Stimulated activated CD8-positive, alpha-beta memory T cell treated with anti-CD3 and anti-CD28 coated beads, Interleukin-15, amount 100 ng/mL, for 1 hour (primary cell): ENCODE results near the gene HEPACAM.
A peak's percentile ranks its signal among the peaks of the same experiment; 100 is the strongest.

Experiments
- DNase-seq: peaks from one replicate; pipeline ENCODE4 v3.0.0-alpha.2; 2020; ENCODE audit warnings: low read depth

HEPACAM gene

DNA sequence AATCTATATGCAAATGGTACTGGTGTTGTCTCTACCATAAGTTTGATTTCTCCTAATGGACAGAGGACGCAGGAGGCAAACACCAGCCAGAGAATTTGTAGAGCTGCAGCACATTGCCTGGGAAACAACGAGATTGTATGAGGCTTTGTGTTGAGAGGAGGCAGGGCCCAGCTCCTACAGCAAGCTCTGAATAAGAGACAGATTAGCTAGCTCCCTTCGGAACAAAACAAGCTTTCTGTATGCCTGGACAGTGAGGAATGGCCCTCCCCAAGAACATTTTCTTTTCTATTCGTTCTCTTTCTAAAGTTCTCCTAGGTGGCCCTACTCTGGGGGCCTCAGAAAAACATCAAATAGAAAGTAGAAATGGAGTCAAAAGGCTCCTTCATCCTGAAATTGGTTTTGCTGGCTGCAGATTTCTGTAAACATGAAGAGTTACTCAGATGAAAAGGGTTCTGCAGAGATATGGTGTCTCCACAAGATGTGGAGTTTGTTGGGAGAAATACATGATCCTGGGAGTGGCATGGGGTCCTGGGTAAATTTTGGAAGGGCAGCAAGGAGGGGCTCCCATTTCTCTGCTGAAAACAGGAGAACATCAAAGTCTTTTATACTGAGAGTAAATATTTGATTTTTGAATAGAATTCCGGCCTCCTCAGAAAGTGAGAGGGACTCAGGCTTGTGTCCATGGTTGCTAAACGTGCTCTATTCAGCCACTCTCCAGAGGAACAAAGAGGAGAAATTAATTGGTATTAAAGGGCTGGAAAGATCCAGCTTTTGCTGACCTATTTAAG is 6.8 kb upstream of the HEPACAM start:
- DNase-seq, result no peak

DNA sequence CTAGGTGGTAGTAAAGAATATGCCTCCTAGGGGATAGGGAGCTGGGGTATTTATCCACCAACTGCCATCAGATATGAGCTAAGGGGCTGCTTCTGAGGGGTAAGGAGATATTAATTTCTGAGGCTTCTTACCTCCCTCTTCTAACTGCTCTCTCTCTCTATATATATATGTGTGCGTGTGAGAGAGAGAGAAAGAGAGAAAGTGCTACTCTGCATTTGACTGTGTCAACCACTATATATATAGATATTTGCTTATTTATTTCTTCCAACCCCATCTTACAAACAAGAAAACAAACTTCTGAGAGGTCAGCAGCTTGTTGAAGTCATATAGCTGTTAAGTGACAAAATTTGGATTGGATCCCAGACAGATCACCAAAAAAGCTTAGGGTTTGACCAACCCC is 5.9 kb upstream of the HEPACAM start:
- DNase-seq, result no peak

DNA sequence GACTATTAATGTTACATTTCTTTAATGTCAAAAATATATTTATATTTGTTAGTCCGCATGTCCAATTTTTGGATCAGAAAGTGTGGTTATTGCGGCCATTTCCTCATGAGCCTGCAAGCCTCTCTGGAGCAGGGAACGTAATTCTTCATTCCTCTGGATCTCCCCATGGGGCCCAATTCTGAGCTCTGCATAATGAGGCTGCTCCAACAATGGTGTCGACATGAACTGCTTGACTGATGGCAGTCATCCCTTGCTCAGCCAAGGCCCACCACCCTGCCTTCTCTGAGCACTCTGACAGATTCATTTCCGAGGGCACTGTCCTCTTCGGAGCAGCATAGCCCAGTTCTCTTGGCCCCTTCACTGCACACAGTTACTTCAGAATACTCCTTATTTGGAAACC is 3.1 kb upstream of the HEPACAM start:
- no peak for DNase-seq

DNA sequence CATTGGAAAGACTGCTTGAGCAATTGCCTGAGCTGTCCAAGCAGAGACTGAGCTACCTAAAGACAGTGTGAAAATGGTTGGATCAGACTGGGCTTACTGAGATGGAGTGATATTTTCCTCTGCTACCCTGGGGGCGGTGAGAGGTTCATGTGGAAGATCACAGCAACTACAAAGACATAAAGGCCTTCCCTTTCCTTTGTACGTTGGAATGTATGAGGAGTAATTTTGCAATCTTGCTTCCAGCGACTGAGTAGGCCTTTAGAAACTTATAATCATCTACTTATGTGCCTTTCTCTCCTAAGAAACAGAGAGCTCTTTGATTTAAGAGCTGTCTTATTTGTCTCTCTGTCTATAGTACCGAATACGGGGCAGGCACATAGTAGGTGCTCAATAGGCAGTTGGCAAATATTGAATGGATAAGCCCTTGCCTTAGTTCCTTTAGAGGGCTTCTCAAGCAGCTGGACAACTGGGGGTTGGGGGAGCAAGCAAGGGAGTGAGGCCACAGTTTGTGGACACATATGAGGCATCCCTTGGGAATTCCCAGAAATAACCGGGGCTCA is 2.4 kb upstream of the HEPACAM start:
- no peak for DNase-seq

DNA sequence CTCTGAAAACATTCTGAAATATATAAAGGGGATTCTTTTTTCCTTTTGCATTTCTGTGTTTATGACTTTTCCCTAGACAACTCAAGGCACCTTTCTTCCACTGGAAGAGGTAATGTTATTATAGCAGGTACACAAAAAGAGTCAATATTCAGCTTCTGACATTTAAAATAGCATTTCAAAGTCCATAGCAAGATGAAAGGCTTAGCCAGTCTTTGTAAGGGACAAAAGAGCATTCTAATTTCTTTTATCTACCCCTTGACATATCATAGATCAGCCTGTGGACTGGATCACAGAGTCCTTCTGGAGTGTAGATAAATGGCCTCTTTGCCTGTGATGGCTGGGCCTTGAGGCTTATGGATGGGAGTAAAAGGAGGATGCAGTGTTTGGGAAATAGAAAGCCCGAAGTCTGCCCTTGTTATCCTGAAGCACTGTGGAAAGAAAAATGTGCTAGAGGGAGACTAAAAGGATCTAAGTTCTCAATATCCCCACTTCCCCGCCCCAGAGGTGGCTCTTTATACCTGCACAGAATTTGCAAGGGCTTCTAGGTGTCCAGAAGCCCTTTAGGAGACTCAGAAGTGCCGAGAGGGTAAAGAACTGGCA is 1.6 kb upstream of the HEPACAM start:
- no peak for DNase-seq

DNA sequence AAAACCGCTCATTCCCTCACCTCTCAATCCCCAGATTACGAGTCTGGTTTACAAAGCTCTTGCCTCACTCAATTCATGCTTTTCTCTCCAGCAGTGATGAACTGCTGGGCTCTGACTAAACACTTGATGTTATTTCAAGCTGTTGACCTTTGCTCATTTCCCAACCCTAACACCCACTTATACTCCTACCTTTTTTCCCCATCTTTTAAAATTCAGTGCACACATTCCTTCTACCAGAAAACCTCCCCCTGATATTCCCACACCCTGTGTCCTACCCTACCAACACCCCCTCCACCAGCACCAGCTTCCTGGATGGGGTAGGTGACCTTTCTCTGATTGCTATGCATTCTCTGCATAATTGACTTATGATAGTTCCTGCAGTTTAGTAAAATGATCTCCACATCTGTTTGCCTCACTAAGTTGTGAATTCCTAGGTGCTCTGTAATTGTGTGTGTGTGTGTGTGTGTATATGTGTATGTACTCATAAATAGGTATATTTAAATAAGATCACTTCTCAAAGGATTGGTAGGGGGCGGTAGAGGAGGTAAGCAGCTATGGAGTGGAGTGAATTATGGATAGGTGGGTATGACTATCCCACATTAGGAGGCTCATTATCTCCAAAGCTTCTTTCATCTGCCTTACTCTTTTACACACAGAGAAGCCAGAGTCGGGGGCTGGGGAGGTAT is 842 bp downstream of the HEPACAM start:
- DNase-seq, result no peak

DNA sequence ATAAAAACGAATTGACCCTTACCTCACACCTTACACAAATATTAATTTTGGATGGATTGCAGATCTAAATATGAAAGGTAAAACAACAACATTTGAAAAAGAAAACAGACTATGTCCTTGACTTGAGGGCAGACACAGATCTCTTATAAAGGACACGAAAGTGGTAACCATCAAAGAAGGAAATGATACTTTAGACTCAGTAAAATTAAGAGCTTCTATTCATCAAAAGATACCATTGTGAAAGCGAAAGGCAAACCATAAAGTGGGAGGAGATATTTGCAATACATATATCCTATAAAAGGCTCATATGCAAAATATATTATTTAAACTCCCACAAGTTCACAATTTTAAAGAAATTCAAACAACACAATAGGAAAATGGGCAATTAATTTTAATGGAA is 5.0 kb downstream of the HEPACAM start:
- no peak for DNase-seq

DNA sequence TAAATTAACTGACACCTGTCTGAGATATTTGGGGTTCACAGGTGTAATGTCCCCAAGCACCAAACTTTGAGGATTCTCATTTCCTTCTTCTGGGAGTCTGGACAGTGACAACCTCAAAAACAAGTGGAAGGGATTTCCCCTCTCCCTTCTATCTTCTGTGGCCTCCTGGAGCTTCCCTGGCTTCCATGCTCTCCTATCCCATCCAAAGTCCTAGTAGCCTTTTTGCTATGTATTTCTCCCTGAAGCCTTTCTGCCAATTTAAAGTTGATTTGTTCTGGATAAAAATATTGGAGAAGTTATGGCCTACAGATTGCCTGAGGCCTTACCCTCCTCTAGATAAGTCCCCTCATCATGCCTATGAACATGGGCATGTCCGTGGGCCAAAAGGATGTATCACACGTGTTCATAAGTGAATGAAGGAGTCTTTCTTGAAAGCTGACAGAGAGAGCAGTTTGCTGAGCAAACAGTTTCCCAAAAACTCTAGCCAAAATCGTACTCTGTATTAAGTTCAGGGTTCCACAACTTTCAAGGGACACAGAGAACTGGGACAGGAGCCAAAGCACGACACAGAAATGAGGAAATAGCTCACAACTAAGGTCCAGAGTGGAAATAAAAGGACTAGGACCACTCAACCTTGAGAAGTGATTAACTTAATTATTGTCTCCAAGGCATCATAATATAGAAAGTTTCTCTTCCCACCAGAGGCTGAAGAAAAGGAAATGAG is 6.7 kb downstream of the HEPACAM start:
- DNase-seq, result no peak

DNA sequence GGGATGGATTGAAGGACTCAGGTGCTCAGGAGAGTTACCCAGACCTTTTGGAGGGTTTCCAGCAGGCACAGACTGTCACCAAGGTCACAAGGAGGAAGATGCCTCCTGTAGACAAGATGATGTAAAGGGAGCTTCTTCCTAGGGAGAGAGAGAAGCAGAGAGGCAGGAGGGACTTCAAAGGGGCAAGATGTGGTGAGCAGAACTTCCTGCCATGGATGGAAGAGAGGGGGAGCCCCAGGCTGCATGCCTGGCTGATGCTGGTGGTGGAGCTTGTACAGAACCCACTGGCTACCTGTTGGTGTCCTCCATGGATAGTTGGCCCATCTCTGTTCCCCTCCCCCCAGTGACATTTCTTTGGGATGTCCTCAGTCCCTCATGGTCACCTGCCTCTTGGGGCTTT is 12.6 kb downstream of the HEPACAM start:
- no peak for DNase-seq

DNA sequence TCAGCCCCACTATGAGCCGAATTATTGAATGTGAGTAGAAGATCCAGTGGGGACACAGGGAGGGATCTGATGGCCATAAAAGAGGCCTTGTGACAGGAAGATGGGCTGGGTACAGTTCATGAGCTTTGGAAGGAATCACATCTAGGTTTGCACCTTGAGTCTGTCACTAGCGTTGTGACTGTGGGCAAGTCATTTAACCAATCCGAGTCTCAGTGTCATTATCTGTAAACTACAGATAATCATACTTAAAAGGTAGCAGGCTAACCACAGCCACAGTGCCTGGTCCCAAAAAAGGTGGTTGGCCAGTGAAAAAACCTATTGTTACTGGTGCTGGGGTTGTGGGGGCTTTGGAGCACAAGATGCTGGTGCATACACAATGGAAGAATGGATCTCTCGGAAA is 13.0 kb downstream of the HEPACAM start:
- no peak for DNase-seq

DNA sequence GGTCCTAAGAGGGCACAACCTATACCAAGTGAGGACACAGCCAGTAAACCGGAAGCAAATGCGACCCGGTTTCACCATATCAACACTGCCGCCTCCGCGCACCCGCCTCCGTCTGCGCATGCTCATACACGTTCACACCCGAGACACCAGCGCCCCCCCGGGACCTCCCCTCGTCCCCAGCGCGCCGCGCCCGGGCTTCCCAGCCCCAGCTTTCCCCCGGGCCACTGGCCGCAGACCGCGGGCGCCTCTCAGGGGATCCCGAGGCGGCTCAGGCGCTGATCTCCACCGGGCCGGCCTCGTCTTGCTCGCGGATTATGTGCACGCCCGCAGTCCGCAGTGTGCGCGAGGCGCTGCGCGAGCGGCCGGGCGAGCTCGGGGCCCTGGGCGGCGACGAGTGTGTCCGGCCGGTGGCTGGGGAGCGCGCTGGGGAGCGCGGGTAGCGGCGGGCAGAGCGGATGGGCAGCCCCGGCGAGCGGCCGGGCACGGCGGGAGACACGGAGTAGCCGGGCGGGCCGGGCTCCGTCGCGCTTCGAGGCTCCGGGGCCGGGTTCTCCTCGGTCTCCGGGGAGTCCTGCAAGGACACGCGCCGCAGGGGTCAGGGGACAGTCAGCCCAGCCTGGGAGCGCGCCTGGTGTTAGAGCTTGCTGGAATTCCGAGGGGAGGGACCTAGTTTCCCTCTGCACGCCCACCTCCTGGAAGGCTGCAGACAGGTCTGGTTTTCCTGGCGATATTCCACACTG is 14.8 kb downstream of the HEPACAM start:
- DNase-seq, result peak; percentile 45

DNA sequence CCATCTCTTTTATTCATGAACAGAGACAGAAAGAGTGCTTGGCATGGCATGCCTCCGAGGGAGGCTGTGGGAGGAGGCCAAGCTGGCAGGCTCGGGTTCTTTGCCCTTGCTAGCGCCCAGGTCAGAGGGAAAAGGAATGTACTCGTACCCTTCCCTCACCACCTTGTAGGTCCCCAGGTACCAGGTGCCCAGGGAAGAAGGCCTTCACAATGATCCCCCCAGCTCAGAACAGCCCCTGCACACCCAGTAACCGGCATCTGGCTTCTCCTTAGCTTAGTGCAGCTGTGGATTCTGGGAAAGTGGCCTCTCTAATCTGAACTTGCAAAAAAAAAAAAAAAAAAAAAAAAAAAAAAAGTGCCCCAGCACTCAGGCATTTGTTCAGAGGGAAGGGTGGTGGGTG is 15.5 kb downstream of the HEPACAM start:
- no peak for DNase-seq

DNA sequence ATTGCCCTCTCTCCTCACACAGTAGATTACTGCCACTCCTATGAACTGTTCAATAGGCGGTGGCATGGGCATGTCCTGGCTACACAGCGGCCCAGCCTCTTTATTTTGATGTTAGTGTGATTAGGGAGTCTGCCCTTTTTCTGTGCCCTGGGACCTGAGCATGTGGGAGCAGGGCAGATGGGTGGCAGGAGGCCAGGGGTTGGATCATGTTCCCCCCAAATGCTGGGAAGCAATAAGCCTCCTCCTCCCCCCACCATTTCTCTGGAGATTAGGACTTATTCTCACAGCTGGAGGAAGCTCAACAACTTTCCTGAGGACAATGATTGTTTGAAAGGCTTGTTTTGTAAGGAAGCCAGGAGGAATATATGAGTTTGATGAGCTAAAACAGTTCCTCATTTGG is 15.9 kb downstream of the HEPACAM start:
- DNase-seq, result no peak

DNA sequence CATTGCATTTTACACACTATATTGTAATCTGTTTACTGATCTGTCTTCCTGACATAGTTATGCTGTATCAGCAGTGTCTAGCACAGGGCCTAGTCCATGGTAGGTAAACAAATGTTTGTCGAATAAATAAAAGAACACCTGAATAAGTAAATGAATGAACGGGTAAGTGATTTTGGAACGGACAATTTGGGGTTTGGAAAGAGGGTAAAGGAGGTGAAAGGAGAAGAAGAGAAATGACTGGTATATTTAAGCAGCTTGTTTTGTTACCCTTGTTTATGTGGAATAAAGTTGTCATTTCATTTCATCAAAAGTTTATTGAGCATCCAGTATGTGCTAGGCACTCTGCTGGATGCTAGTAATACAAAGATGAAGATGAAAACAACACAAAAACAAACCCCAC is 16.9 kb downstream of the HEPACAM start, which contains the start of gene HEPN1:
Gene HEPN1 (plus strand): TSS at position 301 of the 400 bp plus-strand sequence.
- no peak for DNase-seq

DNA sequence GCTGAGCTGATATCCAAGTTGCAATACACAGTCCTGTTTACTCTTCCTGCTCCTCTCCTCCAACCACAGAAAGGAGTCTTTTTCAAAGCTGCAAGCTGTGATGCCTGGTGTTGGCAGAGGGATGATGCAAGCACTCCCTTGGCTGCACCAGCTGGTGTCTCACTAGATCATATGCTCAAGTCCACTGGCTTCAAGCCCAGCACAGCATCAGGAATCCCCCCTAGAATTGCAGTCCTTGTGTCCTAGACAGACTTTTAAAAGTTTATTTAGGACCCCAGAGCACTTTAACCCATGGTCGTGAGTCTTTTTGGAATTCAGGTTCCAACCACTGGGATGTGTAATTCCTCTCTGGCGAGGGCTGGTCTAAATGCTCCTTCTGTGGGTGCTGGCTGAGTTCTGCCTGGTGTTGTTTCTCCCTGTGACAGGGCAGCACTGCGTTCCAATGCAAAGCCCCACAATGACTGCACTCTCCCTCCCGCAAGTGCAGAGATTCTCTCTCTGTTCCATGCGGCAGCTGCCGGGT is 18.7 kb downstream of the HEPACAM start:
- DNase-seq, result no peak

DNA sequence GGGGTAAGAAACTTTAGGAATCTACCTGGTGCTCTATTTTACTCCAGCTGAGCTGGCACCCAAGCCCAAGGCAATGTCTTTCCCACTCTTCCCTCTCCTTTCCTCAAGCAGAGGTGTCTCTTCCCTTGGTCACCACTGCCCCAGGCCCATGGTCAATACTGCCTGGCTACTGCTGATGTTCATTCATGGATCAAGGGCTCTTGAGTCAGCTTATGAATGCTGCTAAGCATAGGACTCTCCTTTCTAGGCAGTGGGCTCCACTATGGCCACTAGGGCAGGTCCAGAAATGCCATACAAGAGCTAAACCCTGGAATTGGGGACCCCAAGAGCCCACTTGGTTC is 19.5 kb downstream of the HEPACAM start:
- DNase-seq, result no peak

DNA sequence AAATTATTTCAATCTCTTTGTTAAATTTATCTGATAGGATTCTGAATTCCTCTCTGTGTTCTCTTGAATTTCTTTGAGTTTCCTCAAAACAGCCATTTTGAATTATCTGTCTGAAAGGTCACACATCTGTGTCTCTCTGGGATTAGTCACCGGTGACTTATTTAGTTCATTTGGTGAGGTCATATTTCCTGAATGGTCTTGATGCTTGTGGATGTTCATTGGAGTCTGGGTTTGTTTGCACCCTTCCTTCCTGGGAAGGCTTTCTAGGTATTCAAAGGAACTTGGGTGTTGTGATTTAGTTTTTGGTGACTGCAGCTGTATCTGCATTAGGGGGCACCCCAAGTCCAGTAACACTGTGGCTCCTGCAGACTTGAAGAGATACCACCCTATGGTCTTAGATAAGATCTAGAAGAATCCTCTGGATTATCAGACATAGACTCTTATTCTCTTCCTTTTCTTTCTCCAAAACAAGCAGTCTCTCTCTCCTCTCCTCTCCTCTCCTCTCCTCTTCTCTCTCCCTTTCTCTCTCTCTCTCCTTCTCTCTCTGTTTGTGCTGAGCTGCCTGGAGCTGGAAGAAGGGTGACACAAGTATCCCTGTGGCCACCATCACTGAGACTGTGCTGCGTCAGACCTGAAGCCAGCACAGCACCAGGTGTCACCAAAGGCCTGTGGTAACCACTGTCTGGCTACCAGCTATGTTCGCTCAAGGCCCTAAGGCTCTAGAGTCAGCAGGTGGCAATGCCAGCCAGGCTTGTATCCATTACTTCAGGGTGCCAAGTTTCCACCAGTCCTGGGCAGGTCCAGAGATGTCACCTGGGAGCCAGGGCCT is 20.1 kb downstream of the HEPACAM start:
- no peak for DNase-seq

DNA sequence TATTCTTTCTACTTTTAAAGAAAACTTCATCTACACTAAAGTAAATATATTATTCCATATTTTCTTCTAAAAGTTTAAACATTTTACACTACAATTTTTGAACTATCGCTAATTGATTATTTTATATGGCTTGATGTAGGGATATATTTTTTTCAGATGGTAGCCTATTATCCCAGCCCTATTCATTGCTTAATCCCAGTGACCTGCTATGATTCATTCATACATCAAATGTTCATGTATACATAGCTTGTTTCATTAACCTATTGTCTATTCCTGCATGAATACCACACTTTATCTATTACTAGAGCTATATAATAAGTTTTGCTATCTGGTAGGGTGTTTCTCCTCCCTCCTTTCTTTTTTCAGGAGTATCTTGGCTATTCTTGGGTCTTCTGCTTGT is 33.2 kb downstream of the HEPACAM start:
- DNase-seq, result no peak

DNA sequence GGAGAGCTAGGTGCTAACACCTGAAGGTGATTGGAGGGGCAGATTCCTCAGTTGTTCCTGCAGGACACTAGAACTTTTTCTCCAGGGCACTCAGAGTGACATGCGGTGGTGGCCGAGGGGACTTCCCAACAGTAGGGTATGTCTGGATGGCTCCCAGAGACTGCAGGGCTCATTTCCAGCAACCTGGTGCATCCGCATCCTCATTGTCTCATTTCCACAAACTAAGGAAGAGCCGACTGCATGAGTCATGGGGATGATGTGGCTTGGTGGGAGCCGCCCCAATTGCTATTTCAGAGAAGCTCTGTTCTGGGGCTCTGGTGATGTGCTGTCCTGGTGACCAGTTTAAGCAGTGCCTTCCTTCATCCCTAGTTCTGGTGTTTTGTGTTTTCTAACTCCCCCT is 35.4 kb downstream of the HEPACAM start:
- DNase-seq, result no peak

DNA sequence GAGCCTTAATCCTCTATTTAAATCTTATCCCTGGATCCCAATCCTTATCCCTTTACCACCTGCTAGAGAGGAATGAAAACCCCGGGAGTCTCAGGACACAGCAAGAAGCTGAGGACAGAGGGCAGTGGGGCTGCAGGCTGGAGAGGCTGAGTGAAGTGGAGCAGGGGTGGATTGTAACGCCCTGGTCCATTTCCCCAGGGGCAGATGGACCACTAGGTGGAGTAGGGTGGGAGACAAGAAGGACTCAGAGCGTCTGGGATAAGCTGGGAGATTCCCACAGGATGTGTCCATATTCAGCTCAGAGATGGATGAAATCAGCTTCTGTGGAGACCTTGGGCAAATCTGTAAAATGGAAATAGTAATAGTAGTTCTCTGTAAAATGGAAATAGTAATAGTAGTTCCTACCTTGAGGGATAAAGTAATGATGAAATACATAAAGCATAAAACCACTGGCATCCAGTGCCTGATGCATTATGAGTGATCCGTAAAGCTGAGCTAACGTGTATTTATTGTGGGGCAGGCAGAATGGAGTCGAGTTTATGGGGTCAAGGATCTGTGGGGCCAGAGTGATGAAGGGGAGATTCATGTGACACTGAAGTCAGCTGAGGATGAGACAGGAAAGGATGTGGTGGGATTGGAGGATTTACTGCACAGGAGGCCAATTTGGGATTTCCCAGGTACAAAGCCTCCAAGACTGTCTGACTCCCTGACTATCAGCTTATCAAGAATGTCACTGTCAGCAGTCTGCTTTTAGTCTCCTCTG is 36.3 kb downstream of the HEPACAM start:
- no peak for DNase-seq
